ENCODE measurements around the gene RBM33.

GRCh38 chr7:155762036-155762435 is 117.6 kb downstream of the RBM33 start:
- TF ChIP-seq EP300 (IDR thresholded peaks at IDR 0.05) (no peak), POLR2AphosphoS5 (IDR thresholded peaks at IDR 0.05) (no peak), CTCF (IDR thresholded peaks at IDR 0.05) (no peak)
